ENCODE measurements around the gene GAA.
"Not testable (repeated sequence)": the region's sequence is repeated elsewhere in the genome, so short reads cannot be mapped to it uniquely, and the experiment has no call there.

GAA gene

DNA sequence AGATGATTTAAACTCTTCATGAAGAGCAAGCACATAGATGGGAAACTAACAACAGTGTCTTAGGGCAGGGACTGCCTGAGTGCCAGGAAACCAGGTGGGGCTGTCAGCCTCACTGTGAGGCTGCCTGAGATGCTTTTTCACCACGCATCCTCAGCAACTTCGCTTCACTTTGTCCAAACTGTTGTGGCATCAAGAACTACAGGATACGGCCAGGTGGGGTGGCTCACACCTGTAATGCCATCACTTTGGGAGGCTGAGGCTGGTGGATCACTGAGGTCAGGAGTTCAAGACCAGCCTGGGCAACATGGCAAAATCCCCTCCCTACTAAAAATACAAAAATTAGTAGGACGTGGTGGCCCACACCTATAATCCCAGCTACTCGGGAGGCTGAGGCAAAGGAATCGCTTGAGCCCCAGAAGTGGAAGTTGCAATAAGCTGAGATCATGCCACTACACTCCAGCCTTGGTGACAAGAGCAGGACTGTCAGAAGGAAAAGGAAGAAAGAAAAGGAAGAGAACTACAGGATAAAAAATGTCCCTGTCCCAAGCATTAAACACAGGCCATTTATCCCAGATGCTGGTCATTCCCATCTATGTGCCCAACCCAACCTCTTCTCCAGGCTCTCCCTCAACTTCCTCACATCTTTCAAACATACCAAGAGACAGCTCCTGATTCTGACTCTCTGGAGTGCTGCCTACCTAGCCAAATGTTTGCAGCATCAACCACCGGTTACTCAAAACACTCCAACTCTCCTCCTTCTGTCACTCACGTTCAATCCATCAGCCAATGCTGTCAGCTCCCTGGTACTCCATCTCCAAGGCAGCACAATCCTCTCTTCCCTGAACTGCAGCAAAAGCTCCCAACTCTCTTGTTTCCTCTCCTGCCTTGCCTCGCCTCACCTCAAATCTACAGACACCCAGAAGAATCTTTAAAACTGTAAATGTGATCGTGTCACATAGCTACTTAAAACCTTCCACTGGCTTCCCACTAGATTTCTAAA, 44.0 kb downstream of the GAA start:
- DNase-seq (ENCODE audit: low read depth): no peak

DNA sequence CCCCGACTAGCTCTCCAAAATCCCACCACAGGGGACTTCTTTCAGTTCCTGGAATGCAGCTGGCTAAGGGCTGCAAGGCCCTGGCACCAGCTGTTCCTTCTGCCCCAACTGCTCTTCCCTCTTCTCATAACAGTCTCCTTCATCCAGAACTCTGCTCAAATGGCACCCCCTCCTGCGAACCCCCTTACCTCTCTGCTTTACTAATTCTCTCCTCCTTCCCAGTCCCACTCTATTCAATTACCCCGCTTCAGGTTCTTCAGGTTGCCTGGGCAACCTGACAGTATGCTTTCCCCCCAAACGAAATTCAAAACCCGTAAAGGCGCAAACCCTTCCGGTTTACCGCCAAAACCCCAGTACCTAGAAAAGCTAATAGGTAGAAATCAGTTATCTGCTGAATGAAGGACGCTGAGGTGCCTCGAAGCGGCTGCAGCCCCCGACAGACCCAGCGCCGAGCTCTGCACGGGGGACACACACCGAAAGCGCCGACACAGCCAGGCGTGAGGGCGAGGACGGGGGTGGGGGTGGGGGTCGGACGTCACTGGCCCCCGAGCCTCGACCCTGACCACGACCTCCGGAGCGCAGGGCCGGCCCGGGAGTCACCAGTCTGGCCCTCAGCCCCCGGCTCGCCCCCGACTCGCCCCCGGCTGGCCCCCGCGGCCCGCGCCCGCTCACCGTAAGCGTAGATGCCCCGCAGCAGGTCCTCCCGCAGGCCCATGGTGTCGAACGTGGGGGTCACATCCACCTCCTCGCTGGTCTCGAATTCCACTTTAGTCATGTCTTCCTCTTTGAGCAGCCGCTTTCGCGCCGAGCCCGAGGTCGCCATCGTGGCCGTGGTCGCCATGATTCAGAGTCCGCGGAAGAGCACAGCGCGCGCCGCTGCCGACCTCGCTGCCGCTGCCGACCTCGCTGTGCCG, 45.0 kb downstream of the GAA start:
- DNase-seq (ENCODE audit: low read depth): no peak

DNA sequence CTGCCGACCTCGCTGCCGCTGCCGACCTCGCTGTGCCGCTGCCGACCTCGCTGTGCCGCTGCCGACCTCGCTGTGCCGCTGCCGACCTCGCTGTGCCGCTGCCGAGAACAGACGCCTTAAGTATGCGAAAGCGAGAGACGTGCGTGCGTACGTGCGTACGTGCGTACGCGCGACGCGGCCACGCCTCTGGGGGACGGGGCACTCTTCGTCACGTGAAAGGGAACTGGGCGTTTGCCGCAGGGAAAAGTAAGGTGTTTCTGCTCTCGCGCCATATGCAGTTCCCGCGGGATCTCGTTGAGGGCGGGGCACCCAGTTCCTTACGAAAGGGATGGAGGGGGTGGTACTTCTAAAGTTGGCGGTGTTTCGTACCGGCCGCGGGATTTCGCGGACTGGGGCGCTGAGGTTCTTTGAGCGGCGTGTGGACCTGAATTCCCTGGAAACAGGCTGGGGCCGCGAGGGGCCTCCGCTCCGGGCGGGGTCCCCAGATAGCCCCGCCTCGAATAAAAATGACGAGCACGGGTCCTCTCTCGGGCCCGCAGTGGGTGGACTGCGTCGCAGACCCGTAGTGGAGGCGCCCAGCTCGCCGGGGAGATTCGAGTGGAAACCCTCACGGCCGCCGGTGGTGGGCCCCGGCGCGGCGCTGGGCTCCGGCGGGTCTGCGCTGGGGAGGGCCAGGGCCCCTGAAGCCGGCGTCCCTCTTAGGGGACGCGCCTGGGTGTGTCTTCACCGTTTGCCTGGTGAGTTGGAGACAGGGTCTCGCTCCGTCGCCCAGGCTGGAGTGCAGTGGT, 45.8 kb downstream of the GAA start, which contains the start of gene EIF4A3:
Gene EIF4A3, minus strand, starts transcription at position 94 of the 788 bp plus-strand sequence. CDS start 167 bp downstream, outside the sequence.
- peak; percentile 96 for DNase-seq (ENCODE audit: low read depth)

- DNase-seq (ENCODE audit: low read depth): no peak
Observed at GRCh38 chr17:80151333-80151732, 50.0 kb downstream of the GAA start.

GRCh38 chr17:80152081-80152702, 50.8 kb downstream of the GAA start:
- DNase-seq (ENCODE audit: low read depth): peak; percentile 68

DNA sequence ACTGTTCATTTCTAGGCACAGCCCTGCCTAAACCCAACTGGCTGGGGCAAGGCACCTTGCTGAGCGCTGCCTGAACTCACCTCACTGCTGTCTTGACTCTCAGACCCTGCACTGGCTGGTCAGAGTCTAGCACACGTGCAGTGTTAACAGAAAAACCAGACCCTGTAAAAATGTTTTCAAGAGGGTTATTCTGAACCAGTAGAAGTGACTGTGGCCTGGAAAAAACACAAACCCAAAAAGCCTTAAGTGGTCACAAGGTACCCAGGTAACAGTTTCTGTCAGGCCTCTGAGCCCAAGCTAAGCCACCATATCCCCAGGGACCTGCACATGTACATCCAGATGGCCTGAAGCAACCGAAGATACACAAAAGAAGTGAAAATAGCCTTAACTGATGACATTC, 51.6 kb downstream of the GAA start:
- DNase-seq (ENCODE audit: low read depth): no peak

DNA sequence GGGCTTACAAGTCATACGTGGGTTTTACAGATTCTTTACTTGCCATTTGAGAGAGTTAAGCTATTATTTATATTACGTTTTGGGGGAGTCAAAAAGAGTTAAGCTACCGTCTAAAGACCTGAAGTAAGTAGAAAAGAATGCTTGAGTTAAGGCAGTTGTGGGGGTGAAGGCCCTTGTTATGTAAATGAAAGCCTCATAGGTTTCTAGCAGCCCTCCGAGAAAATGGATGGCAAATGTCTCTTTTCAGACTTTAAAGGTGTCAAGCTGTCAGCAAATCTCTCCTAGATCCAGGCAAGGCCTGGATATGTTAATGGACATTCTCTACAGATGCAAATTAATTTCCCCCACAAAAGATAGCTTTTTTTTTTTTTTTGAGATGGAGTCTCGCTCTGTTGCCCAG, 52.8 kb downstream of the GAA start:
- DNase-seq (ENCODE audit: low read depth): no peak

DNA sequence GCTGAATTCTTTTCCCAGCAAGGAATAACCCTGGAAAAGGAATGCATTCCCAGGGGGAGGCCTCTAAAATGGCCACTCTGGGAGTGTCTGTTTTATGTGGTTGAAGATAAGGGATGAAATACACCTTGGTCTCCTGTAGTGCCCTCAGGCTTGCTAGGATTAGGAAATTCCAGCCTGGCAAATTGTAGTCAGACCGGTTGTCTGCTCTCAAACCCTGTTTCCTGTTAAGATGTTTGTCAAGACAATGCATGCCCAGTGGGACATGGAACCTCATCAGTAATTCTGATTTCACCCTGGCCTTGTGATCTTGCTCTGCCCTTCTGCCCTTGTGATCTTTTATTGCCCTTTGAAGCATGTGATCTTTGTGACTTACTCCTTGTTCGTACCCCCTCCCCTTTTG, 54.2 kb downstream of the GAA start:
- DNase-seq (ENCODE audit: low read depth): not testable (repeated sequence)

- DNase-seq (ENCODE audit: low read depth): no peak
Observed at GRCh38 chr17:80158846-80159245, 57.5 kb downstream of the GAA start.

DNA sequence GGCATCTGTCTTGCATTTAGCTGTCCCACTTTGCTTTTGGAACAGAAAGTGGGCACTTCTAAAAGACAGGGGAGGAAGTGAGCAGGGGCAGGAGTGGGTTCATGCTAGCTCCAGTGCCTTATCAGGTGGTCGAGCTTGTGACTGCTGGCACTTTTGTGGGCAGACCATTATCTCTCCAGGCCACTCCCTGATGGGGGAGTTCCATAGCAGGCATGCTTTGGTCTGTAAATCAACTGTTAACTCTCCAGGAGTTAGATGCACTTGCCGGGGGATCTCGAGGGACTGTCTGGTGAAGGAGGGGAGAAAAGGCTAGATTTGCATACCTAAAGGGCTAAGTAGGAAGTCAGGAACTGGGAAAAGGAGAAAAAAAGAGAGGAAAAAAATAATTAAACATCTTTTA, 59.2 kb downstream of the GAA start:
- DNase-seq (ENCODE audit: low read depth): no peak

DNA sequence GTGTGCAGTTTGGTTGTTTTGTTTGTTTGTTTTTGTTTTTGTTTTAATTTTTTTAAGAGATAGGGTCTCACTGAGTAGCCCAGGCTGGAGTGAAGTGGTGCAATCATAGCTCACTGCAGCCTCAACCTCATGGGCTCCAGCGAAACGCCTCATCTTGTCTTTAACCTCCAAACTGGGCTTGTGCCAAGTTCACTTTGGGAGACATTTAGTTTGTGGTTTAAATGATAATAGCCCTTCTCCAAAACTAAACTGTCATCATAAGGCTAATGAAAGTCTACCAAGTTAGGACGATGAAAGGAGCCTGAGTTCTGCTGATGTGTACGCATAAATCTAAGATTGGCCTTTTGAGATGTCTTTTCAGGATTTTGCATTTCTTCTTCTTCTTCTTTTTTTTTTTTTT, 62.0 kb downstream of the GAA start:
- DNase-seq (ENCODE audit: low read depth): no peak

- no peak for DNase-seq (ENCODE audit: low read depth)
Observed at GRCh38 chr17:80164185-80164584, 62.8 kb downstream of the GAA start.

DNA sequence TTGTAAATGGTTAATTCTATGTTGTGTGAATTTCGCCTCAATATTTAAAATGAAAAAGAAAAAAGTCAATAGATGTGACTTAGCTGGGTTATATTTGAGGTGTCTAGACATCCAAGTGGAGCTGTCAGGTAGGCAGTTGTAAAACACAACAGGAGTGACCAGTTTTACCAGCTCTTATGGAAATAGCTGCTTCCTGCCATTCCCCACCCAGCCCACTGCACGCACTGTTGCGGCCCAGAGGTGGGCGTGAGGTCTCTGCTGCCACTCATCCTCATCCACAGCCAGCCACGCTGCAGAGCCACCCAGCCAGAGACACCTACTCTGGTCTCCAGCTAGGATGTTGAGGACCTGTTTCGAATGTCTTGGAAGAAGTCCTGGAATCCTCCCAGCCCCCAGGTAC, 65.1 kb downstream of the GAA start:
- no peak for DNase-seq (ENCODE audit: low read depth)

DNA sequence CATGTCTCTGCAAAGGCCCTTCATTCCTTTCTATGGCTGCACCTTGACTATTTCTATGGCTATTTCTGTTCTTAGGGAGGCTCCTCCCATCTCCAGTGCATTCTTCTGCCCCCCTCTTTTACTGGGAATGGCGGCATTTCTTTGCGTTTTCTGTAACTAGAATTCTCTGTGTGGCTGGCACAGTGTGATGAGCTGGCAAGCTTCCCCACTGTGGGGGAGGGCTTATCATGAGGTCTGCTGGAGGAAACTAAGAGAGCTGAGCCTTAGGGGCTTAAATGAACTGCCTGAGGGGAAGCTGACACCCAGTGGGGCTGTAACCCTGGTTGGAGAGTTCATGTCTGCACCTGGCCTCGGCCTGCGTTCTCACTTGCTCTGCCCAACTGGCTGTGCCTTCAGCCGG, 67.0 kb downstream of the GAA start:
- DNase-seq (ENCODE audit: low read depth): no peak

DNA sequence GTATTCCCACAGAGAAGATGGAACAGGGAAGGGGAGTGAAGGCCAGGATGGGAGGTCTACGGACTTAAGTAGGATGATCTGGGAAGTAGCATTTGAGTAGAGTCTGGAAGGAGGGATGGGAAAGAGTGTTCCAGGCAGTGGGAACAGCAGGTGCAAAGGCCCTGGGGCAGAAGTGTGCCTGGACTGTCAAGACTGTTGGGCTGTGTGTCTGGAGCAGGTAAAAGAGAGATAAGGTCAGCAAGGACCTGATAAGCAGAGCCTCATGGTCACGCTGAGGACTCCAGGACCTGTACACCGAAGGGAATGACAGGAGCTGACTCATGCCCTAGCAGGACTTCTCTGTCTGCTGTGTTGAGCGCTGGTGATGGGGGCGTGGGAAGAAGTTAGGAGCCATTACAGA, 67.7 kb downstream of the GAA start:
- DNase-seq (ENCODE audit: low read depth): no peak

All from HS-5 (cell line).